DLD1 (cell line): Measurements from ENCODE around the gene ARHGAP5.

ENCODE experiments used
- in situ Hi-C: cut with HindIII; loops from 2 replicates; pipeline ENCODE4 v1.10.0; 2017; ENCODE audit warnings: low sequenced_read_pairs

The ARHGAP5 gene

DNA sequence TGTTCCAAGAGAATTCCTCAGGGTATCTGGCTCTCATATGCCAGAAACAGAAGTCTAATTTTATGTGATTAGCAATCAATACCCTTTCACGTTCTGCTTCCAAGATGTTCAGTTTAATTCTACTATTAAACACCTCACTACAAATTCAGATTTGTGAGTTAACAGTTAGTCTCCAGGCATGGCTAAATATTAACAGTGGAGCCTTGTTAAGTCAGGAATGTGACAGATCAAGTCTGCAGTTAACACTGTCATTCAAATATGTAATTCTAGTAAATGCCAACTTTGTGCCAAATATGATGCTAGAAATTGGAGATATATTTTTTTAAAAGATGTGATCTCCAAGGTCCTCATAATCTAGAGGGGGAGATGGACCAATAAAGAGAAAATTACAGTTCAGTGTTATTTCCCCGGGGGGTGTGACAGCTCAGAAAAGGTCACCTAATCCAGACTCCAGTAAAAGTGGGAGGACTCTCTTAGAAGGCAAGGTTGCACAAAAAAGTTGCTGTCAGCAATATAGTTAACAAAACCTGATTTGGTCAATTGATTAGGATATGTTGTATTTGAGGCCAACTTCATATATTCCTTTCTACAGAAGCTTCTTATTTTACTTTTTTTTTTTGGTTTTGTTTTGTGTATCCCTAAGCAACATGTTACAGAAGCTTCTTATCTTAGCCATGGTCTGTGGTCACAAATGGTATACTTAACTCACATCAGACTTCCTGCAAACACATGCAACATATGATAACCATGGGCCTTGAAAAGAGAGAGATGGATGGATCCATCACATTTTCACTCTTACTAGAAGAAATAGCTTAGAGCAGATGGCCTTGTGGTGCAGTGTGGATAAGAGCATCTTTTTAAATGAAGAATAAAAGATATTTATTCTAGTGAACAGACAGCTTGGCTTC lies 106.3 kb downstream of the ARHGAP5 start:
- in situ Hi-C loops: no loop called here

DNA sequence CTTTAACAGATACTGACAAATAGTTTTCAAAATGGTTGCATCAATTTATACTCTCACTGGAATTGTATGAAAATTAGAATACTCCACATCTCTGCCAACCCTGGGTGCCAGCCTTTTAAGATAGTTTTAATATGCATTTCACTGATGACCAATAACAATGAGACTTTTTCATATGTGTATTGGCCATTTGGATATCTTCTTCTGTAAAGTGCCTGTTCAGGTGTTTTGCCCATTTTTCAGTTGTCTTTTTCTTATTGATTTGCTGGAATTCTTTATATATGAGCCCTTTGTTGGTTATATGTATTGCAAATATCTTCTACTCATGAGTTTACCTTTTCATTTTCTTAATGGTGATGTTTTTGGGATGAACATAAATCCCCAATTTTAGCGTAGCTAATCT lies 108.0 kb downstream of the ARHGAP5 start:
- in situ Hi-C loops: no loop called here

GRCh38 chr14:32186248-32186647 lies 109.1 kb downstream of the ARHGAP5 start:
- in situ Hi-C loops: no loop called here

DNA sequence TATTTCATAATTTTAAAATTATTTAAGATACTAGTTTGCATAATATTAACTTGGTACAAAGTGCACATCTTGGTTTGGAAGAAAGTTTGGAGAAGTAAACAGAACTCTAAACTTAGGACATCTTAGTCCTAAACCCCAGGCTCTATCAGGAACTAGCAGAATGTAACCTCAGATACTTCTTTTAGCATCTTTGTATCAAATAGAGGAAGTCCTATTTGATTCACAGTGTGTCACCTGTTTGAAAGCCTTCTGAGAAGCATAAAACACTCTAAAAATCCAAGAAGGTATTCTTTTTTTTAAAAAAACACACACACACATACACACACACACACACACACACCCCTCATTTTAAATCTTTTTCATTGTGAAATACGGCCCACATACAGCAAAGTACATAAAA lies 112.7 kb downstream of the ARHGAP5 start:
- in situ Hi-C loops: no loop called here

- in situ Hi-C loops: no loop called here
Measured at GRCh38 chr14:32190673-32191072, 113.6 kb downstream of the ARHGAP5 start.

DNA sequence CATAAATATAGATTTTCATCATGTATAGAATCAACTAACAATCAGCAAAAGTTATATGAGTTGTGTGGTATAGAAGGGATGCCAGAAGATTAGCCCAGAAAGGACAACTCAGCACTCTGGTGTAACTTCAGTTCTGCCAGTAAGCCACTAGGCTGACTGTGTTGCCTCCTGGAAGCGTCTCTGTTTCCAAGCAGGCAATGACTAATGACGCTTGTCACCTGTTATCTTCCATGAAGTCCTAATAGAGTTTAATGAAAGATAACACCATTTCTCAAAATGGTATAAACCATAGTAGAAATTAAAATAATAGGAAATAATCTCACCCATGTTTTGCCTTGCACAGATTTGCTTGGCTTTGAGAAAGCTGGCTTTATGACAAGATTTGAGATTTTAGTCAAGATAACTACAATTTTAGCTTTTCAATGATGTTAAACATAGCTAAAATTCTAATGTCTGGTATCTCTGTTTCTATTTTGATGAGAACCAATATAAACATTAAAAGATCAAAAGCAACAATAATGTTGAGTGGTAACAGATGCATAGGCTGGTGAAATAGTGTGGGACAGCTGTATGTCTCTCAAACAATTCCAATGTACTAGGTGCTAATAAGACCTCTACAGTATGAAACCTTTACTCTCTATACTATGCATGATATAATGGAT lies 115.7 kb downstream of the ARHGAP5 start:
- in situ Hi-C loops: no loop called here

- in situ Hi-C loops: no loop called here
Measured at GRCh38 chr14:32193532-32193931, 116.4 kb downstream of the ARHGAP5 start.

GRCh38 chr14:32195636-32196035 lies 118.5 kb downstream of the ARHGAP5 start:
- in situ Hi-C loops: no loop called here

GRCh38 chr14:32197919-32198318 lies 120.8 kb downstream of the ARHGAP5 start:
- in situ Hi-C loops: no loop called here

GRCh38 chr14:32200368-32201192 lies 123.5 kb downstream of the ARHGAP5 start:
- in situ Hi-C loops: no loop called here

DNA sequence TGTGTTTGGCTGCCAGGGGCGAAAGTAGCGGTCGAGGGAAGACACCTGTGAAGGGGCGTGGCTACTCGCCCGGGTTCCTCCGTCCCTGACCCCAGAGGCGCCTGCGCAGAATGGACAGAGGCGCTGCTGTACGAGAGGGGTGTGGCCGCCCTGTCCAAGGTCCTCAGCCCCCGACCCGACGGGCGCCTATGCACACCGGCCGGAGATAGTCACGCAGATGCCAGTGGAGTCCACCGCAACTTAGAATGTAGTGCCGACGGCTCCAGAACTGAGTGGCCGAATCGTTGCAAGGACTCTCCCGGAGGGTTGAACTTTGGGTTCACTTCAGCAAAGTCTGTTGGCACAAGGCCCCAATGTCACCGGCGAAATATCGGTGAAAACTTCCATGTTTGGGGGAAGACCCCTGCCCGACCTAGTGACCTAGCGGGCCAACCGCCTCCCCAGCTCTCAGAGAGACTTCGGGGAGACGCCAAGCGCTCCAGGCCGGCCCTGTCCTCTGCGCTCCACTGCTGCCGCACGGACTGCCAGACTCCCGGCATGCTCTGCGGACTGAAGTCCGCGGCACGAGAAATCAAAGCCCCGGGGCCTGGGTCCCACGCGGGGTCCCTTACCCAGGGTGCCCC lies 124.2 kb downstream of the ARHGAP5 start:
- in situ Hi-C loops: no loop called here

DNA sequence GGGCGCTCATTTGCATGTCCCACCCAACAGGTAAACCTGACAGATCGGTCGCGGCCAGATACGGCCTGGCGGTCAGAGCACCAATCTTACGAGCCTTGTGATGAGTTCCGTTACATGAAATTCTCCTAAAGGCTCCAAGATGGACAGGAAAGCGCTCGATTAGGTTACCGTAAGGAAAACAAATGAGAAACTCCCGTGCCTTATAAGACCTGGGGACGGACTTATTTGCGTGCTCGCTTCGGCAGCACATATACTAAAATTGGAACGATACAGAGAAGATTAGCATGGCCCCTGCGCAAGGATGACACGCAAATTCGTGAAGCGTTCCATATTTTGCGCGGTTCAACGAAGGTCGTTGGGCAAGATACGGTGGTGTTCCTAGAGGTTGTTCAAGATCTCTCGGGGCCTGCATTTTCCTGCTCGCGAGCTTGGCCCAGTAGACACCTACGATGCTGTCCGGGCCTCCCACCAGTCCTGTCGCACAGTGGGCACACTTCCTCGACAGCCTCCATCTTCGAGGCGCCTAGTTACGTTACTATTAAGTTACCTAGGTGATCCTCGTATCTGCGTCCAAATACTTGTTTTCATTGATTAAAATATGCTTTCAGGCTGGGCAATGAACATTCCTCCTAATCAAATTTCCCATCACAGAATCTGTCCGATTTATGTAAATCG lies 124.8 kb downstream of the ARHGAP5 start, which contains the start of gene RNU6-7:
Gene RNU6-7 (plus strand): TSS at position 230 of the 675 bp plus-strand sequence.
- in situ Hi-C loops: no loop called here

DNA sequence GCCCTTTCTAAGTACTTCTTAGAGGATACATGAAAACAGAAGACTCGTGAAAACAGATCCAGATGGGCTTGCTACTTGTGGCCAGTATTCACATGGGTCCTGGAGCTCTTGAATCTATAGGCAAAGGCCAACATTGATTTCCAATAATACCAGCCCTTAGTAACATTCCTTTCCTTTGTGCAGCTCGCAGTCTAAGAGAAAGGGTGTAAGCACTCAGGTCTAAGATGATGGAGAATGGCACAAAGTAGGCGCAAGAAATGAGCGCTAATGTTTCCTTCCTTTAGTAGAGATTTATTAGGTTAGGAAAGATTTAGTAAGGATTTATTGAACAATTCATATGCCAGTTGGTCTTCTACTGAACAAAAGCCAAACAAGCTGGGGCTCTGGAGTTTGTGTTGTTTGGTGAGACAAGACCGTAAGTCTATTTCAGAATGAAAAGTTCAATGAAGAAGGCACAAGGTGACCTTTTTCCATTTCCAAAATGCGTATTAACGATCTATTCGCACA lies 125.4 kb downstream of the ARHGAP5 start:
- in situ Hi-C loops: no loop called here

DNA sequence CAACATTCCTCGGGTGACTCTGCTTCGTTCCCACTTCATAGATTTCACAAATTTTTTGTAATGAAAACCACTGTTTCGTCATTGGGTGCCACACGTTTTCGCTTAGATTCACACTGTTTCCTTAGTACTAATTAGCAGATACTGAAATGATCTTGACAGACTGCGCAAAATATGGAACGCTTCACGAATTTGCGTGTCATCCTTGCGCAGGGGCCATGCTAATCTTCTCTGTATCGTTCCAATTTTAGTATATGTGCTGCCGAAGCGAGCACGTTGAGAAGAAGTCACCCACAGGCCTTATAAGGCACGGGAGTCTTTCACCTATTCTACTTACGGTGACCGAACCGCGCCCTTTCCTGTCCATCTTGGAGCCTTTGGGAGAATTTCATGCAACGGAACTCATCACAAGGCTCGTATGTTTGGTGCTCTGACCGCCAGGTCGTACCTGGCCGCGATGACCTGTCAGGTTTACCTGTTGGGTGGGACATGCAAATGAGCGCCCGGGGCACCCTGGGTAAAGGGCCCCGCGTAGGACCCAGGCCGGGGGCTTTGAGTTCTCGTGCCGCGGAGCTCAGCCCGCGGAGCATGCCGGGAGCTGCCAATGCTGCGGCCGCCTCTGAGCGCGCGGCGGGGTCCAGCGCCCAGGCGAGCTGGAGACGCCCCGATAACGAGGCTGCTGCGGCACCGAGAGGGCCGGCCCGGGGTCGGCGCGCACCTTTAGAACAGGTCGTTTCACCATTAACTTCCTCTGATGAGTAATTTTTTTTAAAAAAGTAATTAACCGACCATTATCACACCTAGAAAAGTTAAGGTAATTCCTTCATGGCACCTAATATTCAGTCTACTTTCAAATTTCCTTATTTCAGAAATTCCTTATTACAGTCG lies 126.1 kb downstream of the ARHGAP5 start, which contains the start of gene RNU6-8:
Gene RNU6-8 (minus strand): TSS at position 272 of the 885 bp plus-strand sequence.
- in situ Hi-C loops: no loop called here

GRCh38 chr14:32203928-32204357 lies 126.8 kb downstream of the ARHGAP5 start:
- in situ Hi-C loops: no loop called here

GRCh38 chr14:32205554-32205953 lies 128.4 kb downstream of the ARHGAP5 start:
- in situ Hi-C loops: no loop called here

DNA sequence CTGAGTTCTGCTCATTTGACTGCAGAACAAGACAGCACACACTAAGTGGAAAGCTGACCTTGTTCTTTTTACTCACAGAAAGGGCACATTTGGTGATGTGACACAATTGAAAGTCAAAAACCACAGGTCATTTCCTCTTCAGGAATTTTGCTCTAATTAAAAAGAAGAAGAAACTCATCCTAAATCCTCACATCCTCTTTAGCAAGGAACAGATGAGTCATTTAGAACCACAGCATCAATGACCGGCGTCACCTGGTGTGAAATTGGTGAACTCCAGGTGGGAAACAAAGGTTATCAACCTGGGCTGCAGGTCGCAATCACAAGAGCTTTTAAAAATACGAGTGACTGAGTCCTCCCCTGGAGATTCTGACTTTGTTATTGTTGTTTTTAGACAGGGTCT lies 128.9 kb downstream of the ARHGAP5 start:
- in situ Hi-C loops: no loop called here

DNA sequence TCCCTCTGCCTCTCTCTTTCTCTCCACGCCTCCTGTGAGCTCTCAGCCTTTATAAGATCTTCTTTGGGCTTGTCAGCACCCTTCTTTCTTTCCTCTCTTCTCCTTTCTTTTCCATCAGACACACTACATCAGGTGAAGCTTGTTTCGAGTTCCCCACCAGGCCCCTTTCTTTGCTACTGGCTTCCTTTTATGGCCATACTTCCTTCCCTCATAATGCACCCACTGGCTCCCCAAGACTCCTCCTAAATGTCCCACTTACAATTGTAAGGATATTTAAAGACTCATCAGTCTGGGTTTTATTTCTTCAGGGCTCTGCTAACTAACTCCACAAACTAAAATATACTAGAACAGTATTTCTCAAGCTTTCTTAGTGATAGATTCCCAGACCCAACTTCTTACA lies 129.4 kb downstream of the ARHGAP5 start:
- in situ Hi-C loops: no loop called here

DNA sequence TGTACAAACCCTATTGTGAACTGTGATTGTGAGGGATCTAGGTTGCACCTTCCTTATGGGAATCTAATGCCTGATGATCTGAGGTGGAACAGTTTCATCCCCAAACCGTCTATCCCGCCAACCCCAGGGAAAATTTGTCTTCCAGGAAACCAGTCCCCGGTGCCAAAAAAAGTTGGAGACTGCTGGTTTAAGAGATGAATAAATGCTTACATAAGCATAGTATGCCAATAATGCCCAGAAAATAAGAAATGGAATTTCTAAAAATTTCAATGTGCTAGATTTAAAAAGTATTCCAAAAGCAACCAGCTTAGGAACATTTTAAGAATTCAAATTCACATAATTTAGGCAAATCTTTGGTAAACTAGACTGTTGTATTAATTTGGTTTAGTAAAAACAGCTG lies 131.4 kb downstream of the ARHGAP5 start:
- in situ Hi-C loops: no loop called here
